ENCODE measurements around the gene SP6.

- TF ChIP-seq RAD21 (IDR thresholded peaks at IDR 0.05; ENCODE audit: low read depth) (no peak), POLR2A (IDR thresholded peaks at IDR 0.05; ENCODE audit: borderline replicate concordance, extremely low read depth, insufficient read depth, insufficient read length) (no peak), POLR2AphosphoS5 (IDR thresholded peaks at IDR 0.05; ENCODE audit: low read depth, low read length) (no peak), EZH2 (IDR thresholded peaks at IDR 0.05) (no peak), SP1 (IDR thresholded peaks at IDR 0.05; ENCODE audit: low read depth) (no peak)
Observed at GRCh38 chr17:47820033-47820789, 30.8 kb downstream of the SP6 start.

Data from HCT116 (cell line).